A549 (cell line): ENCODE data around the gene PASK. TPM values are rescaled to one million over a fixed set of nuclear protein-coding genes. Genes with fewer than 3 reads are reported as not detected.

Experiments
- ATAC-seq, 2 experiments: fragments of 200-7000 bp in 1 of 2; fragments of >200 bp in 1 of 2; cut with Nextera tagmentation in 1 of 2; cut with Tn5 transposase in 1 of 2; 3 replicates each; pipeline versions ENCODE4 v1.8.0 to v1.9.1; 2018 to 2020; ENCODE audit warnings: mild to moderate bottlenecking in 1 of 2, moderate library complexity in 1 of 2
- CTCF ChIA-PET: fragments of 300-600 bp; sonication (Branson Sonifier 250); formaldehyde crosslinking; extraction: SDS; loops from one replicate; lab custom pipeline; 2021; ENCODE audit warnings: antibody characterized with exemption, inconsistent platforms; lab: Yijun Ruan, JAX
- POLR2A ChIA-PET: fragments of 350-600 bp; formaldehyde crosslinking; extraction: SDS; loops from one replicate; lab custom pipeline; 2021; ENCODE audit warnings: antibody characterized with exemption, inconsistent platforms; lab: Yijun Ruan, JAX
- DNase-seq, 2 experiments: peaks; one replicate each; pipeline versions ENCODE4 v3.0.0 to v3.0.0-alpha.2; 2011 to 2016; ENCODE audit warnings: low read depth in 1 of 2, low spot score in 1 of 2
- FAIRE-seq: peaks from 2 replicates; lab custom pipeline; 2011; peaks lifted over from hg19 to GRCh38; lab: Jason Lieb, UNC
- H3K27ac ChIP-seq, 2 experiments: fragments of >200 bp; sonication (Bioruptor Twin); formaldehyde crosslinking; 3 replicates each; pipeline ENCODE4 v1.5.1; 2016 to 2017
- H3K4me1 ChIP-seq: fragments of >200 bp; sonication (Bioruptor Twin); formaldehyde crosslinking; 3 replicates; pipeline ENCODE4 v1.6.1; 2016
- H3K4me2 ChIP-seq: fragments of >200 bp; sonication (Bioruptor Twin); formaldehyde crosslinking; 3 replicates; pipeline ENCODE4 v1.6.1; 2016
- H3K4me3 ChIP-seq: fragments of >200 bp; sonication (Bioruptor Twin); formaldehyde crosslinking; 3 replicates; pipeline ENCODE4 v1.5.1; 2016
- H3K9me3 ChIP-seq: fragments of >200 bp; sonication (Bioruptor Twin); formaldehyde crosslinking; 3 replicates; pipeline ENCODE4 v1.6.1; 2016
- BHLHE40 ChIP-seq: IDR thresholded peaks from 2 replicates; pipeline ENCODE4 v1.6.1; 2012; ENCODE audit warnings: low read depth, low read length, inconsistent platforms
- CBX8 ChIP-seq: fragments of 200-600 bp; sonication (generic); IDR thresholded peaks from 2 replicates; pipeline ENCODE4 v1.6.1; 2016
- CHD4 ChIP-seq: fragments of 200-600 bp; sonication (generic); IDR thresholded peaks from 2 replicates; pipeline ENCODE4 v1.6.1; 2016; ENCODE audit warnings: antibody characterized with exemption, mild to moderate bottlenecking, borderline replicate concordance
- EHF ChIP-seq: fragments of 250-450 bp; sonication (Bioruptor Pico); IDR thresholded peaks from 2 replicates; pipeline ENCODE4 v1.5.0; 2020; ENCODE audit warnings: mild to moderate bottlenecking
- EP300 ChIP-seq, 2 experiments: fragments of >200 bp; sonication (Bioruptor Twin); formaldehyde crosslinking; IDR thresholded peaks; 2 replicates in 1 of 2; 3 replicates in 1 of 2; pipeline ENCODE4 v1.6.1; 2016 to 2017
- FOSL2 ChIP-seq, 2 experiments: fragments of 450-650 bp in 1 of 2; fragments of >200 bp in 1 of 2; sonication (Bioruptor Twin) in 1 of 2; formaldehyde crosslinking; IDR thresholded peaks; 2 replicates each; pipeline versions ENCODE4 v1.5.0 to v1.6.1; 2016 to 2020; ENCODE audit warnings: mild to moderate bottlenecking in 1 of 2, moderate library complexity in 1 of 2
- FOXS1 ChIP-seq: fragments of 250-450 bp; sonication (Bioruptor Pico); IDR thresholded peaks from 2 replicates; pipeline ENCODE4 v1.5.0; 2020; ENCODE audit warnings: mild to moderate bottlenecking, moderate library complexity
- GATA3 ChIP-seq: IDR thresholded peaks from 2 replicates; pipeline ENCODE4 v1.6.1; 2012; ENCODE audit warnings: borderline replicate concordance
- HEYL ChIP-seq: fragments of 250-450 bp; sonication (Bioruptor Pico); IDR thresholded peaks from 2 replicates; pipeline ENCODE4 v1.8.0; 2021; ENCODE audit warnings: mild to moderate bottlenecking, moderate library complexity
- JUNB ChIP-seq: fragments of >200 bp; sonication (Bioruptor Twin); formaldehyde crosslinking; IDR thresholded peaks from 2 replicates; pipeline ENCODE4 v1.6.1; 2016
- KDM1A ChIP-seq: fragments of 200-600 bp; sonication (generic); IDR thresholded peaks from 2 replicates; pipeline ENCODE4 v1.6.1; 2016; ENCODE audit warnings: low read depth, mild to moderate bottlenecking
- NPAS2 ChIP-seq: fragments of 250-450 bp; sonication (Bioruptor Pico); IDR thresholded peaks from 2 replicates; pipeline ENCODE4 v1.8.0; 2022; ENCODE audit warnings: mild to moderate bottlenecking, moderate library complexity, borderline replicate concordance
- RAD21 ChIP-seq, 2 experiments: fragments of >200 bp in 1 of 2; sonication (Bioruptor Twin) in 1 of 2; formaldehyde crosslinking in 1 of 2; IDR thresholded peaks in 1 of 2; conservative IDR thresholded peaks in 1 of 2; 2 replicates in 1 of 2; 3 replicates in 1 of 2; pipeline ENCODE4 v1.6.1; 2012 to 2018; ENCODE audit warnings: inconsistent platforms in 1 of 2
- RFX5 ChIP-seq: fragments of 450-650 bp; IDR thresholded peaks from 2 replicates; pipeline ENCODE4 v1.7.1; 2014; ENCODE audit warnings: antibody characterized with exemption, mild to moderate bottlenecking, moderate library complexity
- RNF2 ChIP-seq: fragments of 200-600 bp; sonication (generic); IDR thresholded peaks from 2 replicates; pipeline ENCODE4 v1.6.1; 2016; ENCODE audit warnings: low read depth, mild to moderate bottlenecking, antibody characterized with exemption, moderate library complexity, borderline replicate concordance
- TFCP2L1 ChIP-seq: fragments of 250-450 bp; sonication (Bioruptor Pico); IDR thresholded peaks from 2 replicates; pipeline ENCODE4 v1.5.0; 2021; ENCODE audit warnings: mild to moderate bottlenecking
- ZC3H11A ChIP-seq: fragments of 450-650 bp; IDR thresholded peaks from 2 replicates; pipeline ENCODE4 v1.6.1; 2014; ENCODE audit warnings: antibody characterized with exemption, mild to moderate bottlenecking
- ZSCAN20 ChIP-seq: fragments of 250-450 bp; sonication (Bioruptor Pico); IDR thresholded peaks from 2 replicates; pipeline ENCODE4 v1.8.0; 2022; ENCODE audit warnings: mild to moderate bottlenecking, moderate library complexity
- WGBS: methylation state at CpG from one replicate; pipeline ENCODE4 v1.1.6; 2017; ENCODE audit errors: missing lambda C conversion rate; 5-methylcytosine and 5-hydroxymethylcytosine counted together
- polyA plus RNA-seq, 4 experiments: library from polyadenylated mRNA; depleted of rRNA in 3 of 4; stranded (reverse); fragments of >200 nt; fragmentation: RNase III in 1 of 4; extraction: RNeasy Plus Mini Kit Qiagen cat#74134 plus additional on column Dnase treatment in 1 of 4; gene quantifications; 2 replicates in 3 of 4; 3 replicates in 1 of 4; pipeline ENCODE4 v1.2.3, GENCODE V29; 2011 to 2017
- TF ChIP-seq, protein P1 (sequence below): IDR thresholded peaks from 2 replicates; pipeline ENCODE4 v1.6.1; 2012
- TF ChIP-seq, protein P2 (sequence below): fragments of >200 bp; sonication (Bioruptor Twin); formaldehyde crosslinking; IDR thresholded peaks from 3 replicates; pipeline ENCODE4 v1.5.1; 2016
- TF ChIP-seq, protein P3 (sequence below): fragments of >200 bp; sonication (Bioruptor Twin); formaldehyde crosslinking; IDR thresholded peaks from 3 replicates; pipeline ENCODE4 v1.6.1; 2016
- TF ChIP-seq, protein P4 (sequence below): IDR thresholded peaks from 2 replicates; pipeline ENCODE4 v1.6.1; 2012; ENCODE audit warnings: low read depth, borderline replicate concordance
- TF ChIP-seq, protein P5 (sequence below): fragments of 250-450 bp; sonication (Bioruptor Pico); IDR thresholded peaks from 2 replicates; pipeline ENCODE4 v1.5.0; 2020; ENCODE audit warnings: low read depth, mild to moderate bottlenecking, moderate library complexity

PASK gene
- polyA plus RNA-seq, 2 of the 4 experiments (the other 2 are of a cell fraction) = 7.4 to 12.4 TPM

DNA sequence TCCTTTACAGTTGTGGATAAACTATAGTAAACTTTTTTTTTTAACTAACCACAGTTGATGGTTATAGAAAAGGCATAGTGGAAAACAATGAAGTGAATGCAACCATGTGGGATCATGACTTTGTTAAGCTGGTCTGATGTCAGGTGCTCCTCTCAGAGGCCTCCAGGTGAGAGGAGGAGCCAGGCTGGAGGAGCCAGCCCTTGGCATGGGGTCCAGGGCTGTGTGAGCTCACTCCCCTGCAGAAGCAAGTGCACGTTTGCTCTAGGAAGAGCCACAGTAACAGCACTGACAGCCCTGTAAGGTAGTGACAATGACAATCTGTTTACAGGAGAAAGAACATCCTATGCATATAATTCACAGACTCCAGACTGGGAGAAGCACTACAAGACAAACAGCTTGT lies 6.7 kb upstream of the PASK start (continued):
- TF ChIP-seq, protein P1, sequence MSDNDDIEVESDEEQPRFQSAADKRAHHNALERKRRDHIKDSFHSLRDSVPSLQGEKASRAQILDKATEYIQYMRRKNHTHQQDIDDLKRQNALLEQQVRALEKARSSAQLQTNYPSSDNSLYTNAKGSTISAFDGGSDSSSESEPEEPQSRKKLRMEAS = no peak
- TF ChIP-seq EP300 (IDR thresholded peaks at IDR 0.05) = no peak
- no peak for TF ChIP-seq CBX8
- no peak for TF ChIP-seq FOXS1 (CRISPR knock-in tag)

DNA sequence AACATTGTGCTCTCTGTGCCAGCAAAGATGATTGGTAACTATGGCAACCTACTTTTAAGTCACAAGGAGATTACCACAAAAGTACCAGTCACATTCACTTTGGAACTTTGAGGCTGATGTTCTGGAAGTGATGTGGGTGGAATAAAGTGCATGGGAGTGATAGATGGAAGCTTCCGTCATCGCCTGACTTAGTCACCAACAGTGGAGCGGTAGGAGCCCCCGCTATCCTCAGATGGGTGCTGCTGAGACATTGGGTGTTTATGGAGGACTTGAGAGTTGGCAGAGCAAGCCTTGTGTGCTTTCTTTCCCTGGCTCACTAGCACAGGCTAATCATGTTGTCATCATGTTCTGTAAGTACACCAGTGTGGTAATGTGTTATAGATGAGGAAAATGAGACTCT lies 5.6 kb upstream of the PASK start:
- Histone ChIP-seq H3K4me2 (no peak overlapping the region), H3K9me3 (no peaks in the 10 kb centered on the region), H3K4me3 (no peak overlapping the region), H3K27ac (no peak overlapping the region), H3K4me1 (peaks cover 6% of the 10 kb centered on the region; the same call in 1 of the 3 replicates)
- no peak for TF ChIP-seq RNF2
- no peak for TF ChIP-seq CHD4
- no peak for TF ChIP-seq FOSL2 (IDR thresholded peaks at IDR 0.05)
- no peak for TF ChIP-seq FOSL2 (CRISPR knock-in tag; IDR thresholded peaks at IDR 0.05)
- TF ChIP-seq, protein P2, sequence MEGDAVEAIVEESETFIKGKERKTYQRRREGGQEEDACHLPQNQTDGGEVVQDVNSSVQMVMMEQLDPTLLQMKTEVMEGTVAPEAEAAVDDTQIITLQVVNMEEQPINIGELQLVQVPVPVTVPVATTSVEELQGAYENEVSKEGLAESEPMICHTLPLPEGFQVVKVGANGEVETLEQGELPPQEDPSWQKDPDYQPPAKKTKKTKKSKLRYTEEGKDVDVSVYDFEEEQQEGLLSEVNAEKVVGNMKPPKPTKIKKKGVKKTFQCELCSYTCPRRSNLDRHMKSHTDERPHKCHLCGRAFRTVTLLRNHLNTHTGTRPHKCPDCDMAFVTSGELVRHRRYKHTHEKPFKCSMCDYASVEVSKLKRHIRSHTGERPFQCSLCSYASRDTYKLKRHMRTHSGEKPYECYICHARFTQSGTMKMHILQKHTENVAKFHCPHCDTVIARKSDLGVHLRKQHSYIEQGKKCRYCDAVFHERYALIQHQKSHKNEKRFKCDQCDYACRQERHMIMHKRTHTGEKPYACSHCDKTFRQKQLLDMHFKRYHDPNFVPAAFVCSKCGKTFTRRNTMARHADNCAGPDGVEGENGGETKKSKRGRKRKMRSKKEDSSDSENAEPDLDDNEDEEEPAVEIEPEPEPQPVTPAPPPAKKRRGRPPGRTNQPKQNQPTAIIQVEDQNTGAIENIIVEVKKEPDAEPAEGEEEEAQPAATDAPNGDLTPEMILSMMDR = no peak
- CTCF ChIA-PET = no interaction called here
- ATAC-seq (no peak), FAIRE-seq (no peak), DNase-seq (no peak)
- POLR2A ChIA-PET = no interaction called here
- WGBS = 89% methylated on average over 4 of the region's 4 CpGs

DNA sequence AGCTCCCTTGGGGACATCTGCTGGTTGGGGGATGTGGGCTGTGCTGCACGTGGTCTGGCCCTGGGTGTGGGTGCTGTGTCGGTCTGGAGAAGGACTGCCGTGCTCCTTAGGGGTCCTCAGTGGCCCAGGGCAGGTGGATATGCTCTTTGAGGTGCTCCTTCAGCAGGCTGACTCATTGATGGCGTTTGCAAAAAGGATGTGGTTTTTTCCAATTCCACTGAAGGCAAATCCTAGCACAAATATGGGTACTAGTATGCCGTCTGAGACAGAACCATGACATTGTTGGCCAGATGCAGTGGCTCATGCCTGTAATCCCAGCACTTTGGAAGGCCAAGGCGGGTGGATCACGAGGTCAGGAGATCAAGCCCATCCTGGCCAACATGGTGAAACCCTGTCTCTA lies 4.3 kb upstream of the PASK start:
- 95% methylated on average over 7 of the region's 7 CpGs for WGBS
- CTCF ChIA-PET = no interaction called here
- no peak for DNase-seq
- Histone ChIP-seq H3K4me1 (peaks cover 7% of the 10 kb centered on the region), H3K4me2 (no peak overlapping the region), H3K27ac (no peak overlapping the region), H3K4me3 (no peak overlapping the region), H3K9me3 (no peaks in the 10 kb centered on the region)
- ATAC-seq = no peak
- no peak for FAIRE-seq
- POLR2A ChIA-PET = no interaction called here
- TF ChIP-seq, protein P3, sequence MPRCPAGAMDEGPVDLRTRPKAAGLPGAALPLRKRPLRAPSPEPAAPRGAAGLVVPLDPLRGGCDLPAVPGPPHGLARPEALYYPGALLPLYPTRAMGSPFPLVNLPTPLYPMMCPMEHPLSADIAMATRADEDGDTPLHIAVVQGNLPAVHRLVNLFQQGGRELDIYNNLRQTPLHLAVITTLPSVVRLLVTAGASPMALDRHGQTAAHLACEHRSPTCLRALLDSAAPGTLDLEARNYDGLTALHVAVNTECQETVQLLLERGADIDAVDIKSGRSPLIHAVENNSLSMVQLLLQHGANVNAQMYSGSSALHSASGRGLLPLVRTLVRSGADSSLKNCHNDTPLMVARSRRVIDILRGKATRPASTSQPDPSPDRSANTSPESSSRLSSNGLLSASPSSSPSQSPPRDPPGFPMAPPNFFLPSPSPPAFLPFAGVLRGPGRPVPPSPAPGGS = no peak
- TF ChIP-seq RAD21 (conservative IDR thresholded peaks at IDR 0.05 in 1 of 2, IDR thresholded peaks at IDR 0.05 in 1 of 2) (no peak), CBX8 (no peak), ZC3H11A (no peak), FOSL2 (IDR thresholded peaks at IDR 0.05) (no peak), FOSL2 (CRISPR knock-in tag; IDR thresholded peaks at IDR 0.05) (no peak), GATA3 (no peak), KDM1A (no peak), RFX5 (no peak), RNF2 (no peak), TFCP2L1 (no peak), NPAS2 (no peak), HEYL (CRISPR knock-in tag) (no peak), ZSCAN20 (CRISPR knock-in tag) (no peak), JUNB (no peak), EHF (CRISPR knock-in tag) (no peak), FOXS1 (CRISPR knock-in tag) (no peak), BHLHE40 (no peak)
- TF ChIP-seq, protein P4, sequence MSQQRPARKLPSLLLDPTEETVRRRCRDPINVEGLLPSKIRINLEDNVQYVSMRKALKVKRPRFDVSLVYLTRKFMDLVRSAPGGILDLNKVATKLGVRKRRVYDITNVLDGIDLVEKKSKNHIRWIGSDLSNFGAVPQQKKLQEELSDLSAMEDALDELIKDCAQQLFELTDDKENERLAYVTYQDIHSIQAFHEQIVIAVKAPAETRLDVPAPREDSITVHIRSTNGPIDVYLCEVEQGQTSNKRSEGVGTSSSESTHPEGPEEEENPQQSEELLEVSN = no peak
- TF ChIP-seq, protein P5, sequence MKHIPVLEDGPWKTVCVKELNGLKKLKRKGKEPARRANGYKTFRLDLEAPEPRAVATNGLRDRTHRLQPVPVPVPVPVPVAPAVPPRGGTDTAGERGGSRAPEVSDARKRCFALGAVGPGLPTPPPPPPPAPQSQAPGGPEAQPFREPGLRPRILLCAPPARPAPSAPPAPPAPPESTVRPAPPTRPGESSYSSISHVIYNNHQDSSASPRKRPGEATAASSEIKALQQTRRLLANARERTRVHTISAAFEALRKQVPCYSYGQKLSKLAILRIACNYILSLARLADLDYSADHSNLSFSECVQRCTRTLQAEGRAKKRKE = no peak
